Measurements from ENCODE around the gene SPEM1.
"Not testable (repeated sequence)": the region's sequence is repeated elsewhere in the genome, so short reads cannot be mapped to it uniquely, and the experiment has no call there.

Gene SPEM1

GRCh38 chr17:7443499-7444485, 23.7 kb downstream of the SPEM1 start:
- no peak for DNase-seq

- DNase-seq = no peak
Observed at GRCh38 chr17:7444682-7445618, 24.8 kb downstream of the SPEM1 start, which contains the start of gene CHRNB1. Gene CHRNB1, plus strand, starts transcription at chr17:7445061. Its CDS starts 67 bp downstream, at chr17:7445128.

GRCh38 chr17:7445619-7445968, 25.5 kb downstream of the SPEM1 start:
- DNase-seq = no peak

- DNase-seq = no peak
Observed at GRCh38 chr17:7448461-7448860, 28.3 kb downstream of the SPEM1 start.

- DNase-seq = no peak
Observed at GRCh38 chr17:7459961-7460545, 39.9 kb downstream of the SPEM1 start.

- no peak for DNase-seq
Observed at GRCh38 chr17:7460850-7461660, 40.9 kb downstream of the SPEM1 start.

- no peak for DNase-seq
Observed at GRCh38 chr17:7462474-7463371, 42.6 kb downstream of the SPEM1 start.

GRCh38 chr17:7463372-7463846, 43.3 kb downstream of the SPEM1 start:
- no peak for DNase-seq

- DNase-seq = no peak
Observed at GRCh38 chr17:7464081-7464480, 44.0 kb downstream of the SPEM1 start.

GRCh38 chr17:7465597-7466275, 45.6 kb downstream of the SPEM1 start:
- DNase-seq = no peak

GRCh38 chr17:7466318-7466638, 46.2 kb downstream of the SPEM1 start:
- no peak for DNase-seq

- peak; percentile 28 for DNase-seq
Observed at GRCh38 chr17:7466639-7467341, 46.7 kb downstream of the SPEM1 start.

- DNase-seq = no peak
Observed at GRCh38 chr17:7467498-7467897, 47.4 kb downstream of the SPEM1 start.

- no peak for DNase-seq
Observed at GRCh38 chr17:7468290-7468689, 48.2 kb downstream of the SPEM1 start.

- no peak for DNase-seq
Observed at GRCh38 chr17:7468804-7469389, 48.8 kb downstream of the SPEM1 start.

- DNase-seq = not testable (repeated sequence)
Observed at GRCh38 chr17:7469843-7470242, 49.7 kb downstream of the SPEM1 start.

GRCh38 chr17:7470457-7470973, 50.4 kb downstream of the SPEM1 start:
- DNase-seq = not testable (repeated sequence)
